GM21447 (cell line): ENCODE results near the gene SEPTIN11.

Source experiments
- ATAC-seq: cut with Tn5 transposase; IDR thresholded peaks from one replicate; pipeline ENCODE4 v1.9.1; 2021; ENCODE audit not compliant: unreplicated experiment

SEPTIN11 gene

DNA sequence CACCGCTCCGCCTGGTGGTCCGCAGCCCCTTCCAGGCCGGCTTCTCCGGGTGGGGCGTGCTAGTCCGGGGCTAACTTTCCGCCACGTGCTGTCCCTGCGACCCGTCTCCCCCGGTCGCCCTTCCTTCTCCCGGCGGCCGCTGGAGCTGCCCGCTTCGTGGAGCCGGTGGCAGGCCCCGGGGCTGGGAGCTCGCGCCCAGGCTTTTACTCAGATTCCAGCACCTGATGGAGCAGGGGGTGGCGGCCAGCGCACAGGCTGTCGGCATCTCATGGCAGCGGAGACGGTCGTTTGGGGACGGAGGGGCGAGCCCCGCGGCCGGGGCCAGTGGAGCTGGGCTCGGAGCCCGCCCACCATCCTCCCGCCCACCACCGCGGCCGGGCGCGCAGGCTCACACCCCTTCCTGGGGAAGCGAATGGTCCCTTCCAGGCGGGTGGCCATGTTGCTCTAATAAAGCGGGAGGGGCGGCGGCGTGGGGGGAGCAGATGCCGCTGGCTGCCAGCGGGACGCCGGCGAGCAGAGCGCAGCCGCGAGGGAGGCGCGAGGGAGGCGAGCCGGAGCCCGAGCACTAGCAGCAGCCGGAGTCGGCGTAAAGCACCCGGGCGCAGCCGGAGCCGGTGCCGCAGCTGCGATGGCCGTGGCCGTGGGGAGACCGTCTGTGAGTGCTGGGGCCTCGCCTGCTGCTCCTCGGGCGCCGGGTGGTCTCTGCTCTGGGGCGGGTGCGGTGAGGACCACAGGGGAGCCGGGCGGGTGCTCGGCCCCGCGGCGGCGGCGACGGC lies at the start of gene SEPTIN11:
Gene SEPTIN11 (plus strand): TSS at position 477 of the 776 bp plus-strand sequence. CDS start 152 bp downstream, at position 629.
- ATAC-seq: peak; percentile 64

DNA sequence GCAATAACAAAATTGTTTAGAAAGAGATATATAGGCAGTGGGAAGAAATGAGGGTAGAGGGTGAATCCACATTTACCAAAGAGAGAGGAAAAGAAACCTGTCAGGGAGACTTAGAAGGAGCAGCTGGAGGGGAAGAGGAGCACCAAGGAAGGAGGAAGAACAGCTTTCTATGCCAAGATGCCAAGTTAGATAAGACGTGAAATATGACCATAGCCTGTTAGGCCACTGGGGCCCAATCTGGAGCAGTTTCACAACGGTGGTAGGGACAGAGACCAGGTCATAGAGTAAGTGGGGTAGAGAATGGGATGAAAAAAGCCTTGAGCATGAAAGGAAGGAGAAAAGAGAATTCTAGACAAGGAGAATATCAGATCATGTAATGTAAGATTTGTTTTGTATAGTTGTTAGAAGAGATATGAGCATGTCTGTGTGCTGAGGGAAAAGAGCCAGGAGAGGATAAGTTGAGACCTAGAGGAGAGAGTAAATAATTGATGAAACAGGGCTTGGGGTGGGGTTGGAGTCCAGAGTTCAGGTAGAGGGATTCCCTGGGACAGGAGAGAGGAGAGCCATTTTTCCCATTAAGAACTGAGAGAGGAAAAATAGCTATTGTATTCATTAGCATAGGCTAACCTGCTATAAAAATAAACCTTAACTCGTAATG lies 47.2 kb upstream of the SEPTIN11 start:
- ATAC-seq: no peak

DNA sequence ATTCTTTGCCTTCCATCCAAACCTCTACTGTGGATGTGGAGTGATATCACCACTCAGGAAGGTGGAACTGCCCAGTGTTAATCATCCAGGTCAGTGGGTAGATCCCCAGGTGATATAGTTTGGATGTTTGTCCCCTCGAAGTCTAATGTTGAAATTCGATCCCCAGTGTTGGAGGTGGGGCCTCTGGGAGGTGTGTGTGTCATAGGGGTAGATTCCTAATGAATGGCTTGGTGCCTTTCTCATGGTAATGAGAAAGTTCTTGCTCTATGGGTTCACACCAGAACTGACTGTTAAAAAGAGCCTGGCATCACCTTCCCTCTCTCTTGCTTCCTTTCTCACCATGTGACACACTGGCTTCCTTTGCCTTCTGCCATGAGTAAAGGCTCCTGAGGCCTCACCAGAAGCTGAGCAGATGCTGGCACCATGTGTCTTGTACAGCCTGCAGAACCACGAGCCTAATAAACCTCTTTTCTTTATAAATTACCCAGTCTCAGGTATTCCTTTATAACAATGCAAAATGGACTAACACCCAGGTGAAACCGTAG lies 44.8 kb upstream of the SEPTIN11 start:
- ATAC-seq: no peak

DNA sequence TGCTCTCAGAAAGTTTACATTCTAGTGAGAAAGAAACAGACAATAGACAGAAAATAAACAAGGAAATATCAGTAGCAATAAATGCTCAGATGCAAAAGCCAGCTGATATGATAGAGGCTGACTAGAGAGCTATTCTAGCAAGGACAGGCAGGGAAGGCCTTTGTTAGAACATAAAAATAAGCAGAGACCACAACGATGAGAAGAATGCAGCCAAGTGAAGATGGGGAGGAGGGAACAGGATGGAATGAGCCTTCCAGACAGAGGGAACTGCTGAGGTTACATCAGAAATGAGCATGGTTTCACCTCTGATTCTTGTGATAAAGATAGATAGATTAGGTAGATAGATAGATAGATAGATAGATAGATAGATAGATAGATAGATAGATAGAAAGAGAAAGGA lies 44.0 kb upstream of the SEPTIN11 start:
- no peak for ATAC-seq

DNA sequence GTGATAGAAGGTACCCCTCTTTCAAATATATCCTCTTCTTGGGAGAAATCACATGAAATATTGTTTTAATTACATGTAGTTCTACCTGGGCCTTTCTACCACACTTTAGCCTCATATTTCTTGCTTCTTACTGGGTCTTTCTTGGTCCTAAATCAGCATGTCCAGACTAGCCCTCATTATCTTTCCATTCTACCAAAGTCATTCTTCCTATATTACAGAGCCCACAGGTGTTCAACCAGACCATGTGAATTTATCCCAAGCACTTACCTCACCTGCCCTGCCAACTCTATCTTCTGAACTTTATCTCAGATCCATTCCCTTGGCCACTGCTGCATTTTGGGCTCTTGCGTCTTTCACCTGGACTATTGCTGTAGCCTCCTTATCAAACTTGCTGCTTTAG lies 39.8 kb upstream of the SEPTIN11 start:
- no peak for ATAC-seq

DNA sequence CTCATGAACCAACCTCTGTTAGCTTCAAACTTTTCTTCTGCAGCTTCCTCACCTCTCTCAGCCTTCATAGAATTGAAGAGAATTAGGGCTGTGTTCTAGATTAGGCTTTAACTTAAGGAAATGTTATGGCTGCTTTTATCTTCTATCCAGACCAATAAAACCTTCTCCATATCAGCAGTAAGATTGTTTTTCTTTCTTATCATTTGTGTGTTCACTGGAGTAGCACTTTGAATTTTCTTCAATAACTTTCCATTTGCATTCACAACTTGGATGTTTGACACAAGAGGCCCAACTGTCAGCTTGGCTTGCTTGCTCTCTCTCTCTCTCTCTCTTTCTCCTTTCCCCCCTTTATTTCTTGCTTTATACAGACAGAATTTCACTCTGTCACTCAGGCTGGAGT lies 28.8 kb upstream of the SEPTIN11 start:
- no peak for ATAC-seq

DNA sequence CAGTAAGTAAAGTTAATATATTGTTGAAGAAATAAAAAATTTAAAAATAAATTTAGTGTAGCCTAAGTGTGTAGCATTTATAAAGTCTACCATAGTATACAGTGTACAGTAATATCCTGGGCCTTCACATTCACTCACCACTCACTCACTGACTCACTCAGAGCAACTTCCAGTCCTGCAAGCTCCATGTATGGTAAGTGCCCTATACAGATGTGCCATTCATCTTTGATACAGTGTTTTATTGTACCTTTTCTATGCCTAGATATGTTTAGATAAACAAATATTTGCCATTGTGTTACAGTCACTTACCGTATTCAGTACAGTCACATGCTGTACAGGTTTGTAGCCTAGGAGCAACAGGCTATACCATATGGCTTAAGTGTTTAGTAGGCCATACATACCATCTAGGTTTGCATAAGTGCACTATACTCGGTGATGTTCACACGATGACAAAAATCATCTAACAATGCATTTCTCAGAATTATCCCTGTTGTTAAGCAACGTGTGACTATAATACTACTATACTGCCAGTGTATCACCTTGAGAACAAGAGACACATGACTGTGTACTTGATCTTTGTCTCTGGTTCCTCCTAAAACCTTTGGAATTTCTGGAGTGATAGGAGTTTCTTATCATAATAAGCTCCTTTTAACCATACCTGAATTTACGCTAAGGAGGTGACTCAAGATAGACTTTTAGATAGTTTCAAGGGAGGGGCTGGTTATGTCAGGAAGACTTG lies 25.8 kb upstream of the SEPTIN11 start:
- no peak for ATAC-seq

DNA sequence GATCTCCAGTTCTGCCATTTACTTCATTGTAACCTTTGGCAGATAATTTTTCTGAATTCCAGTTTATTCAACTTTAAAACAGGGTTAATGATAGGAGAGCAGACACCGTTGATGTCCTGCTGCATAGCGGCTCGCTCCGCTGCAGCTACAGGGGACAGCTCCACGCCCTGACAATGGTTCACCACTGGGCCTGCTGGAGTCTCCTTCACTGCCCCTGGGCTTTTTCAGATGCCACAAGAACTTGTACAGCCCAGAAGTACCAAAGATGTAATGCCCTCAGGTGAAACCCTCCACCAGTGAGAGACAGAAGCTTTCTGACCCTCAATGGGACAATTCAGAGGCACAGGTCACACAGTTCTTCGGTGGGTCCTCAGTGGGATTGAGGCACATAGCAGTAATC lies 22.7 kb upstream of the SEPTIN11 start:
- ATAC-seq: no peak

DNA sequence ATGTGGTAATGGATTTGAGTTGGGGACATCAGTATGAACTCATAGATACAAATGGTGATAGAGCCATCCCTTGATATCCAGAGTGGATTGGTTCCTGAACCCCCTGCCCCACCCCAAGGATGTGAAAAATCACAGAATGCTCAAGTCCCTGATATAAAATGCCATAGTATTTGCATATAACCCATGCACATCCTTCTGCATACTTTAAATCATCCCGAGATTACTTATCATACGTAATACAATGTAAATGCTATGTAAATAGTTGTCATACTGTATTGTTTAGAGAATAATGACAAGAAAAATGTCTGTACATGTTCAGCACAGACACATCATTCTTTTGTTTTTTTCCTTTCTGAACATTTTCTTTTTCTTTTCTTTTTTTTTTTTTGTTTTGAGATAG lies 18.9 kb upstream of the SEPTIN11 start:
- no peak for ATAC-seq

DNA sequence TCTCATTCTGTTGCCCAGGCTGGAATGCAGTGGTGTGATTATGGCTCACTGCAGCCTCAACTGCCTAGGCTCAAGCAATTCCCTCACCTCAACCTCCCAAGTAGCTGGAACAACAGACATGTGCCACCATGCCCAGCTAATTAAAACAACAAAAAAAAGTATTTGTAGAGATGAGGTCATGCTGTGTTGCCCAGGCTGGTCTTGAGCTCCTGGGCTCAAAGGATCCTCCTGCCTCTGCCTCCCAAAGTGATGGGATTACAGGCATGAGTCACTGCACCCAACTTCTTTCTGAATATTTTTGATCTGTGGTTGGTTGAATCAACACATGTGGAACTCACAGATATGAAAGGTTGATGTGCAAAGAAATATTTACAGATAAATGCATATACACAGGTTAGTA lies 18.5 kb upstream of the SEPTIN11 start:
- no peak for ATAC-seq

DNA sequence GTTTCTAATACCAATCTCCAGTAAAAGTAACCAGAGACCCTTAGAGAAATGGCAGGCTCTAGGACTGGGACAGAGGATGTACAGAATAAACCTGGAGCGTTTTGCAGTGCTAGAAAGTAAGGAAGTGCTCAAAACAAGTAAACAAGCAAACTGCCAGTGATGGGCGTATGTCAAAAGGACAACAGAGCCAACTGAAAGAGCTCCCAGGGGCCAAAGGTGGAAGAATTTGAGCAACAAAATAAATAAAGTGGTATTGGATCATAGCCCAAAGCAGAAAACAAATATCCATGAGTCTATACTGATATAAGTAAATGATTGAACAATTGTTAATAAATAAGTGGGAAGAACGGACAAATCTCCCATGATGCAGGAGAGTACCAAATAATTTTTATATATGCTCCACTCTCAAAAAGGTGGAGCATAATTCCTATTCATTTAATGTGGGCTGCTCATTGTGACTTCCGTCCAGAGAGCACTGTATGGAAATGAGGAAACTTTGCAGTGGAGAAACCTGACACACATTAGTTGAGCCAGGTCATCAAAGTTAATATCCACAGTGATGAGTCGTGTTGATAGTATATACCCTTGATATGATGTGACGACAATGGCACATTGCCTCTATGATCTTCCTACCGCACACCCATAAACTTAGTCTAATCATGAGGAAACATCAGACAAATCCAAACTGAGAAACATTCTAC lies 17.8 kb upstream of the SEPTIN11 start:
- no peak for ATAC-seq

DNA sequence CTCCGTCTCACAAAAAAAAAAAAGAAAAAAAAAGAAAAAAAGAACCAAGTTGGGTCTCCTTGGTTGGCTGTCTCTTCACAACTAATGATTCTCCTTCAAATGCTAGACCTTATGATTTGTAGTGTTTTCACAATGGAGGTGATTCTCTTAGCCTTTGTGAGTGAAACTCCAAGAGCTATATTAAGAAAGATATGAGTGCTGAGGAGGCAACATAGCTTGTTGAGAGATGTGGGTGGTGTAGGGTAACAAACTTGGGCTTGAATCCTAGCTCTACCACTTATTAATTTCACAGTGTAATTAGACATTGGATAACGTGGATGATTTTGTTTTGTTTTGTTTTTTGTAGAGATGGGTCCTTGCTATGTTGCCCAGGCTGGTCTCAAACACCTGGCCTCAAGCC lies 10.4 kb upstream of the SEPTIN11 start:
- ATAC-seq: no peak

DNA sequence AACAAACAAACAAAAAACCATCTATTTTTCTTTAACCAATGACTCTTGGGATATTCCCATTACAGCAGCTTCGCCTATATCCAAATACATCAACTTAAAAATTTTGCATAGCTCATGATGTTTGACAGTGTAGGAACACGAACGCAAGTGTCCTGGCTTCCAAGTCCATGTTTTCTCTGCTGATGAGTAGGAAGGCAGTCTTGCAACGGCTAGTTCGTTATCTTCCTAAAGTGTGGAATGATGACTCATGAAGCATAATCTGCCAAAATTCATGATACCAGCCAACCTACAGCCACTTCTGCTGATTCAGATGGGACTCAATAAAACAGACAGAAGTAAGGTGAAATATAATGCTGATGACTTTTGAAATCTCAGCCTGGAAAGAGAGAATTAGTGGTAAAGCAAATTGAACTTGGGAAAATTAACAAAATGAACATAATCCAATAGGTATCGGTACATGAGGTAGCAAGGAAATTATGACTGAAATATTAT lies 6.4 kb upstream of the SEPTIN11 start:
- ATAC-seq: no peak

DNA sequence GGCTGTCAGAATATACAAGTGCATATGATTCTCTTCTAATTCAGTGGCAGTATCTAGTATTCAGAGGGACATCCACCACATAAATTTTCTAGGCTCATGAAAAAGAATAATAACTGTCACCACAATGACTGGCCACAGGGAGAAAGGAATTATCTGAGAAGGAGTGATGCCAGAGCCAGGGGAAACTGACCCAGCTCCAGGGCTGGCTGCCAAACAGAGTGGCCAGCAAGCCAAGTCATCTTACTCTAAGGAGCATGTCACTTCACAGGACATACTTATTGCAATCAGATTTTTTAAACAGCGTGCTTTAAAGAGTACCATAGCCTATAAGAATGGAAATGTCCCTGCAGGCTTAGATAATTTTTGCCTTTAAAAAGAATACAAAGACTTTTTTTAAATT lies 5.8 kb upstream of the SEPTIN11 start:
- no peak for ATAC-seq

DNA sequence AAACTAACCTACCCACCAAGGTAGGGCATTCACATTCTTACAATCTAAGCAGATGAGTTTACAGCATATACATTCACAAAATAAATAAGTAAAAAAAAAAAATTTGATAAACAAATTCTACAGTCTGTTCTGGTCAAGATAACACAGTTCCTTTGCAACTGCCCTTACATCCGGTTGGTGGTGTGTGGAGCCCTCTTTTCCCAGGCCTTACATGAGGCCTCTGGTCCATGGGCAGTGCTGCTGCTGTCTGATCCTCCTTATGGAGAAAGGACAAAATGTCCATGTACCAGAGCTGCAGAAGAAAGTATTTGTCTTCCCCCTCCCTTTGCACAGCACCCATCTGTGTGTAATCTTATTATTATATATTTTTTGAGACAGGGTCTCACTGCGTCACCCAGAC lies 2.2 kb upstream of the SEPTIN11 start:
- no peak for ATAC-seq

DNA sequence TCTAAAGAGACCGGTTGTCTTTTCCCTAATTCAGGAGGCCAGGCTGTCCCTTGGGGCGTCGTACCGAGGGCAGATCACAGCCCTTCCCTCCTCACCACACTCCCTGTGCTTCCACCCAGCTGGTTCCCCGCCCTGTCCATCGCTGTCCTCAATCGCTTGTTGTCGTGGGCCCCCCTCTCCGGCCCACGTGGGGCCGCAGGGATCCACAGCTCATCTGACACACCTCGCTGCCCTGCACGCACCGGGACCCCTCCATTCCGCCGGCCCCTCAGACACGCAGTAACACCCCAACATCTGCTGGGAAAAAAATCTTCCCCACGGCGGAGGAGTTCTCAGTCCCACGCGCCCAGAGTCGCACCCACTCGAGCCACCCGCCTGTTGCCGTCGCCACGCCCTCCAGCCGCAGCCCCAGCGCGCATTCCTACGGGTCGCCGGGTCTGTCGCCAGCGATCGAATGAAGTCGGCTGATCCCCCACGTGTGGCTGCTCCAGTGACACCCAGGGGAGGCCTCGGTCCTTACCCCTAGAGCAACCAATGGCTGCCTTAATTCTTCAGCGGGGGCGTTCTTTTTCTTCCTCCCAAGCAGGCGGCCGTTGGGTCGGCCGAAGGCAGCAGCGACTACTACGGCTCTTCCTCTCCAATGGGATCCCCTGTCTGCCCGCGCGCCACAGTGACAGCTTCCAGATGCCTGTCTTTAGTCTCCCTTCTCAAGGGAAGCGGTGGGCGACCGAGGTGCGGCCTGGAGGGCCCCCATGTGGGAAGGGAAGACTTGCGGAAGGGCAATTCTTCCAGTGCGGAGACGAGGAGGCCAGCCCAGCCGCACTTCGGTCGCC lies 893 bp upstream of the SEPTIN11 start:
- ATAC-seq: peak; percentile 54

DNA sequence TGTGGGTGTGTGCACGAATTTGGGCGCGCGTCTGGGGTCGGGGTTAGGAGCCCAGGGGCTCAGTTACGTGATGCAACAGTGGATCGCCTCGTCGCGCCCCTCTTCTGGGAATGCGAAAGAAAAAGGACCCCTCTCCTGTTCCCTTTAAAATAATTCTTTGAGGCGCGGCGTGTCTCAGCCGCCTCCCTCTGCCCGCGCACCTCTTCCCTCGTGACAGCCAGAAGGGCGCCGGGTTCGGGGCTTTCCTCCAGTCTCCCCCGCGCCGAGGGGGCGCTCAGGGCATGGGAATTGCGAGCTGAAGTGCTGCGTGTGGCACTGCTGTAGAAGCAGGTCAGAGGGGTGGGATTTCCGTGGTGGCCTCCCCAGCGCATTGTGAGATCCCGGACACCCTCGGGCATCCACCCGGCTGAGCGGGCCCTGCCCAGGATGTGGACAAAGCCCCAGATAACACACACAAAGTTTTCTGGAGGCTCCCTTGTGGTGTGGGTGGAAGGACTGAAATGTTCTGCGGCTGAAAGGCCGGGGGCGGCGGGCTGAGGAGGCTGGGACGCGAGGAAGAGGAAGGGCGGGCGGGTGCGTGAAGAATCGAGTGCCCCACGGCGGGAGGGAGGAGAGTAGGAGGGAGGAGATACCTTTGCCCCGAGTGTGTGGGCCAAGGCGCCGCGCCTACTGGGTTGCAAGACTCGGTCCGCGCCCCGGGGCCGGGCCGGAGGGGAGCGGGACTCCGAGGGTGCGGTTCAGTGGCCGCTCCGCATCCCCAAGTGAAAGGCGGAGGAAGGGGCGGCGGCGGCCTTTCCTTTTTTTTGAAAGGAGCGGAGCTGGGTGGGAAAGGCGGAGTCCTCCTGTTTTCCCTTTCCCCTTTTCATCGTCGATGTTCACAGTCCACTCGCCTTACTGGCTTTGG lies 752 bp downstream of the SEPTIN11 start:
- ATAC-seq: peak; percentile 24

DNA sequence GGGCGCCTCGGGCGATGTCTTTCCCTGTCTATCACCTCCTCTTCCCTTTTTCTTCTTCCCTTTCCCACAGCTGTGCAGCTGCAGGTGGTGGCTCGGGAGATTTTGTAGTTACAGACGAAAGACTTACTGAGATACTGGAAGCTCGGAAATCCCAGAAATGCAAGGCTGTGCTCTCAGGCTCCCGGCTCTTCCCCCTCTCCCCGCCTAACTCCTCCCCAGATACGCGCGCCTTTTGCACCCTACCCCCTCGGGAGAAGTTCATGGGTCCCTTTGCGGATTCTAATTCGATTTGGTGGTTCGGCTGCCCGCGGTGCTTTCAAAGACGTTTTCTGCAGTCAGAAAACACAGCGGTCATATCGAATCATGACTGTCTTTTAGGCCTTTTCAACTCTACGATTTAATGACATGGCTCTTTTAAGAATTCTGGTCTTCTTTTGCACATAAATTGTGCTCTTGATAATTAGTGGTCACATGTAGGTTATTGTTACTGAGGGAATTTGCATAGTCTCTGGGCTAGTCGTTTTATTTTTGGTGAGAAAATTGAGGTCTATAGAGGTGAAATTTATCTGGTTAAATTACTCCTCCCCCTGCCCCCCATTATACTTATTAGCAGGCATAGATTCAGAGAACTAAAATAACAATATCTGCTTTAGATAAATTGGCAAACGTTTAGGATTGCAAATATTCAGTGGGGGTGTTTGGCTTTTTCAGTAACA lies 1.6 kb downstream of the SEPTIN11 start:
- no peak for ATAC-seq

DNA sequence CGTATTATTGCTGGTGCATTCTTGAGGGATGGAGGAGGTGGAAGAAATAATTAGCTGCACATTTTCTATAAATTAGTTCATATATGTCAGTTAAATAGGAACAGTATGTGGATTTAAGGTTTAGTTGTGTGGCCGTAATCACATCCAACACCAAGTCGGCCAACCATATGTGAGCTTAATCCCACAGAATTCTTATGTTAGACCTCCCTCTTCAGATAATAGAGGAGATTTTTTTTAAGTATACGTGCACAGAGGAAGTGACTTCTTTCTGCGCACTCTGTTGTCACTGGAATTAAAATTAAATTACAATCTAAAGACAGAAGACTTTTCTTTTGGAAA lies 2.1 kb downstream of the SEPTIN11 start:
- no peak for ATAC-seq
